ENCODE measurements around the gene DAAM1.

DAAM1 gene

DNA sequence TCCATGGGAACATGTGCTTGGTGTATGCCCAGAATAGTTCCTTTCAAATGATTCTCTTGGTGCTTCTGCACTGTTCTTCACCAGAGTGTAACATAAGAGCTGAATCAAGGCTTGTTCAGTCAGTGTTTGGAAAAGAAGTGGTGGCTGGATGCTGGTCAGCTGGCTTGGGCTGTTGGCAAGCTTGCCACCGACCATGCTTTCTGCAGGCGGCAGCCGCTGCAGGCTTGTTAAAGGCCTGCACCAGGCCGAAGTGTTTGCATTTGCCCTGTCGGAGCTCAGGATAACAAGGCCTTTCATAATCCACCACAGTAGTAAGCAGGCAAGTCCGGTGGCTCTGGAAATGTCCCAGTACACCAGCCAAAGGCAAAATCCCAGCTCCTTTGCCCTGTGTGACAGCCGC lies 26.9 kb downstream of the DAAM1 start:
- CTCF ChIA-PET = interaction anchor here (1.0 kb wide), 1 partner anchor 39 kb away, joined by 3 read pairs; no protein-coding TSS in a partner anchor
- POLR2A ChIA-PET = no interaction called here
- no peak overlapping the region for H3K4me3 ChIP-seq (ENCODE audit: low read depth, low read length)
- TF ChIP-seq, protein P1, sequence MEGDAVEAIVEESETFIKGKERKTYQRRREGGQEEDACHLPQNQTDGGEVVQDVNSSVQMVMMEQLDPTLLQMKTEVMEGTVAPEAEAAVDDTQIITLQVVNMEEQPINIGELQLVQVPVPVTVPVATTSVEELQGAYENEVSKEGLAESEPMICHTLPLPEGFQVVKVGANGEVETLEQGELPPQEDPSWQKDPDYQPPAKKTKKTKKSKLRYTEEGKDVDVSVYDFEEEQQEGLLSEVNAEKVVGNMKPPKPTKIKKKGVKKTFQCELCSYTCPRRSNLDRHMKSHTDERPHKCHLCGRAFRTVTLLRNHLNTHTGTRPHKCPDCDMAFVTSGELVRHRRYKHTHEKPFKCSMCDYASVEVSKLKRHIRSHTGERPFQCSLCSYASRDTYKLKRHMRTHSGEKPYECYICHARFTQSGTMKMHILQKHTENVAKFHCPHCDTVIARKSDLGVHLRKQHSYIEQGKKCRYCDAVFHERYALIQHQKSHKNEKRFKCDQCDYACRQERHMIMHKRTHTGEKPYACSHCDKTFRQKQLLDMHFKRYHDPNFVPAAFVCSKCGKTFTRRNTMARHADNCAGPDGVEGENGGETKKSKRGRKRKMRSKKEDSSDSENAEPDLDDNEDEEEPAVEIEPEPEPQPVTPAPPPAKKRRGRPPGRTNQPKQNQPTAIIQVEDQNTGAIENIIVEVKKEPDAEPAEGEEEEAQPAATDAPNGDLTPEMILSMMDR (IDR thresholded peaks at IDR 0.05; ENCODE audit: insufficient read depth, low read length, missing control alignments) = no peak
- no peak for DNase-seq (ENCODE audit: low read depth, low spot score)

DNA sequence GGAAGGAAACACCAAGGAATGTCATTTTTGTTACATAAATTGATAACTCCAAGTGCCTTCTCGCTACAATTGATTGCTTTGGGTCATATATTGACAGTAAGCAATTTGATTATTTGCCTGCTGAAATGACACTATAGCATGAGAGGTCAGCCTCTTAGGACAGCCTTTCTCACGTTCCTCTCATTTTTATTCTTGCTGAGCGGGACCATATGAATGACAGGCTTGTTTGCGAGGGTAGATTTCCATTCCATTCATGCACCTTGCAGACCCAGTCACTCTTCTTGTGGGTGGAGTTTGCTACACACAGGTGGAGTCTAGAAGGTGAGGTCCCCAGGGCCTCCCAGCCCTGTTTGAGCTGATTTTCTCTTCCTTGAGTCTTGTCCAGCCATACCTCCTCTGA lies 27.3 kb downstream of the DAAM1 start:
- TF ChIP-seq, protein P1 (IDR thresholded peaks at IDR 0.05; ENCODE audit: insufficient read depth, low read length, missing control alignments) = no peak
- DNase-seq (ENCODE audit: low read depth, low spot score) = no peak
- ChIA-PET CTCF (no interaction called here), POLR2A (no interaction called here)
- no peak overlapping the region for H3K4me3 ChIP-seq (ENCODE audit: low read depth, low read length)

DNA sequence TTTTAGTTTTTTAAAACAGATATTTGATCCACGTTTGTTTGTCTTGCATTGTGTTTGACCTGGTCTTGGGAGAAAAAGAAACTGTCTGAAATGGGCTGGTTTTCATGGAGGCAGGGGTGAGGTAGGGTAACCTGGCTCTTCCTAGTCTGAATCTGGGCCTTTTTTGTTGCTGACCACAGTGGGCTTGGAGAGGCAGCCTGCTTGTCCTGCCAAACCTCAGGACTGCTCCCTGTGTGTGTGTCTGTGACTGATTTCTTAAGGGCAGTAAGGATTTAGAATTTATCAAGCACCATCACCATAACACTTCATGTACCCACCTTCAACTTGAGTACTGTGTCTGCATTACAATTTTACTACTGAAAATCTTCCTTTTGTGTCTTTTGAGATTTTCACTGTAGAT lies 28.5 kb downstream of the DAAM1 start:
- ChIA-PET CTCF (interaction anchor here (0.6 kb wide), 1 partner anchor 27 kb away, joined by 3 read pairs; no protein-coding TSS in a partner anchor), POLR2A (no interaction called here)
- H3K4me3 ChIP-seq (ENCODE audit: low read depth, low read length) = no peak overlapping the region
- TF ChIP-seq, protein P1 (IDR thresholded peaks at IDR 0.05; ENCODE audit: insufficient read depth, low read length, missing control alignments) = no peak
- no peak for DNase-seq (ENCODE audit: low read depth, low spot score)

DNA sequence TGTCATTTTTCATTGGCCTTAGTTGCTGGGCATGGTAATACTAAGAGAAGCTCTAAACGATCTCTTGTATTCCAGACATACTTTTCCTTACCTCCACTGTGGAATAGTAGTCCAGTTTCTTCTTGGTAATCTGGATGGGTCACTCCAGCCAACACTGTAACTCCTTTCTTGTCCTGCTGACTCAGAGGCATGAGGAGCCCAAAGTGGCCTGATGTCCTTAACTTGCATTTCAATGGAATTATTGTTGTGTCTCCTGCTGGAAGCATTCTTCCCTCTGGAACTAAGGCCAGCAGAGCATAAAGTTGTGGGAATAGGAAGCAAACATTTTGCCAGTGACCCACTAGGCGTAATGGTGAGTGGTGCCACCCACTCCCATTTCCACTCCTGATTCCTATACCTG lies 33.1 kb downstream of the DAAM1 start:
- H3K4me3 ChIP-seq (ENCODE audit: low read depth, low read length) = no peak overlapping the region
- ChIA-PET CTCF (no interaction called here), POLR2A (no interaction called here)
- TF ChIP-seq, protein P1 (IDR thresholded peaks at IDR 0.05; ENCODE audit: insufficient read depth, low read length, missing control alignments) = no peak
- no peak for DNase-seq (ENCODE audit: low read depth, low spot score)

DNA sequence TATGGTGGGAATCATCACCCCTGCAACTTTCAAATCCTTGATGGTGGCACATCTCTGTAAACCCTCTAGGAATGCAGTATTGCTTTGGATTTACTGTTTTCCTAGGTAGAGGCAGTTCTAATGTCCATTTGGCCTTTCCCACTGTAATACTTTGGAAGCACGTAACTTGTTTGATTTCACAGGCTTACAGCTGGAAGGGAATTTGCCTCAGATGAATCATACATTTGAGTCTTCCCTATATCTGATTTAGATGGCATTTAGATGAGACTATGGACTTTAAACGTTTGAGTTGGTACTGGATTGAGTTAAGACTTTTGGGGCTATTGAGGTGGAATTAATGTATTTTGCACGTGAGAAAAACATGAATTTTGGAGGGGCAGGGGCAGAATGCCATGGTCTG lies 35.9 kb downstream of the DAAM1 start:
- ChIA-PET CTCF (interaction anchor here (0.7 to 1.6 kb wide), 2 partner anchors 12 to 24 kb away, joined by 3 read pairs; no protein-coding TSS in a partner anchor), POLR2A (no interaction called here)

DNA sequence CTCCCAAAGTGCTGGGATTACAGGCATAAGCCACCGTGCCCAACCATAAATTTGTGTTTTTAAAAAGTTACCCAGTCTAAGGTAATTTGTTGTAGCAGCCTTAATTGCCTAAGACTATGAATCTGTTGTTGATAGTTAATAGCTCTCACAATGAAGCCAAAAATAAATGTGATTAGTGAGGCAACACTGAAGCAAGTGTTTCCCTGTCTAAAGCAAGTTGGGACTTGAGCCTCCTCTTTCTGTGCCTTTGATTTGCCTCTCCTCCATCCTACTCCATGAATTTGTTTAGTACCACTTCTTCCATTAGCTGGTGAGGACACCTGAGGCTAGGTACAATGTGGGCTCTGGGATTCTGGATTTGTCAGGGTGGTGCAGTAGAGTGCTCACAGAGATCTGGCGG lies 36.8 kb downstream of the DAAM1 start:
- TF ChIP-seq, protein P1 (IDR thresholded peaks at IDR 0.05; ENCODE audit: insufficient read depth, low read length, missing control alignments) = no peak
- H3K4me3 ChIP-seq (ENCODE audit: low read depth, low read length) = no peak overlapping the region
- ChIA-PET POLR2A (no interaction called here), CTCF (interaction anchor here (1.1 to 1.6 kb wide), 2 partner anchors 12 to 23 kb away, joined by 3 read pairs; no protein-coding TSS in a partner anchor)
- no peak for DNase-seq (ENCODE audit: low read depth, low spot score)

More for the DNA sequence above, 35.9 kb downstream of the DAAM1 start:
- H3K4me3 ChIP-seq (ENCODE audit: low read depth, low read length) = no peak overlapping the region
- DNase-seq (ENCODE audit: low read depth, low spot score) = no peak
- TF ChIP-seq, protein P1 (IDR thresholded peaks at IDR 0.05; ENCODE audit: insufficient read depth, low read length, missing control alignments) = no peak
